ENCODE data around the gene INTS7.

Gene INTS7

GRCh38 chr1:211901945-211902344, 133.4 kb downstream of the INTS7 start:
- Histone ChIP-seq H2BK5ac (ENCODE audit: low read depth, low read length, poor library complexity, severe bottlenecking) (no peak overlapping the region), H2BK120ac (ENCODE audit: low read depth, low read length) (no peak overlapping the region), H3K14ac (ENCODE audit: low read length in 2 of 2) (no peak overlapping the region), H3K9ac (ENCODE audit: low read length) (no peak overlapping the region), H3K4me3 (ENCODE audit: insufficient read depth in 1 of 2, low read depth in 1 of 2, low read length in 2 of 2) (no peak overlapping the region), H4K91ac (ENCODE audit: low read length) (no peak overlapping the region), H3K36me3 (ENCODE audit: control insufficient read depth in 1 of 2, insufficient read depth in 2 of 2, low read depth in 1 of 2, low read length in 2 of 2) (no peaks in the 10 kb centered on the region), H3K79me1 (replicated peaks; ENCODE audit: low read length, poor library complexity, severe bottlenecking) (no peaks in the 10 kb centered on the region), H3K4me1 (ENCODE audit: control insufficient read depth, insufficient read depth, low read depth, low read length) (no peaks in the 10 kb centered on the region), H3K23ac (ENCODE audit: low read length in 2 of 2) (no peak overlapping the region), H3K9me3 (ENCODE audit: control insufficient read depth, low read length) (no peaks in the 10 kb centered on the region), H2BK12ac (ENCODE audit: low read length in 2 of 2) (no peak overlapping the region), H2AFZ (ENCODE audit: low read depth, low read length) (no peak overlapping the region), H3K4ac (ENCODE audit: low read depth in 1 of 2, low read length in 2 of 2) (no peak overlapping the region), H2BK15ac (ENCODE audit: low read depth, poor library complexity, severe bottlenecking) (no peak overlapping the region), H4K8ac (ENCODE audit: low read length) (no peak overlapping the region), H3K27ac (ENCODE audit: low read length, poor library complexity, severe bottlenecking) (no peak overlapping the region), H2AK5ac (ENCODE audit: low read length, severe bottlenecking) (no peak overlapping the region), H3K18ac (ENCODE audit: low read depth in 1 of 2, low read length in 2 of 2) (no peak overlapping the region), H3K27me3 (ENCODE audit: control insufficient read depth in 1 of 2, insufficient read depth in 1 of 2, low read length in 2 of 2) (peaks cover 0 to 17% of the 10 kb centered on the region in 2 experiments), H3K4me2 (ENCODE audit: low read length, poor library complexity, severe bottlenecking) (no peak overlapping the region)
- no peak for DNase-seq
- 79% methylated on average over 1 of the region's 2 CpGs for WGBS

- peaks cover 3 to 21% of the 10 kb centered on the region in 2 experiments for H3K27me3 ChIP-seq (ENCODE audit: control insufficient read depth in 1 of 2, insufficient read depth in 1 of 2, low read length in 2 of 2)
- no peak overlapping the region for H3K14ac ChIP-seq (ENCODE audit: low read length in 2 of 2)
- no peak for DNase-seq
- H2BK120ac ChIP-seq (ENCODE audit: low read depth, low read length) = no peak overlapping the region
- no peaks in the 10 kb centered on the region for H3K4me1 ChIP-seq (ENCODE audit: control insufficient read depth, insufficient read depth, low read depth, low read length)
- H3K18ac ChIP-seq (ENCODE audit: low read depth in 1 of 2, low read length in 2 of 2) = no peak overlapping the region
- H2AK5ac ChIP-seq (ENCODE audit: low read length, severe bottlenecking) = no peak overlapping the region
- H2BK12ac ChIP-seq (ENCODE audit: low read length in 2 of 2) = no peak overlapping the region
- no peaks in the 10 kb centered on the region for H3K36me3 ChIP-seq (ENCODE audit: control insufficient read depth in 1 of 2, insufficient read depth in 2 of 2, low read depth in 1 of 2, low read length in 2 of 2)
- no peak overlapping the region for H3K9ac ChIP-seq (ENCODE audit: low read length)
- 96% methylated on average over 2 of the region's 2 CpGs for WGBS
- H3K4ac ChIP-seq (ENCODE audit: low read depth in 1 of 2, low read length in 2 of 2) = no peak overlapping the region
- H2BK15ac ChIP-seq (ENCODE audit: low read depth, poor library complexity, severe bottlenecking) = no peak overlapping the region
- H2BK5ac ChIP-seq (ENCODE audit: low read depth, low read length, poor library complexity, severe bottlenecking) = no peak overlapping the region
- H3K79me1 ChIP-seq (replicated peaks; ENCODE audit: low read length, poor library complexity, severe bottlenecking) = no peaks in the 10 kb centered on the region
- H3K23ac ChIP-seq (ENCODE audit: low read length in 2 of 2) = no peak overlapping the region
- no peaks in the 10 kb centered on the region for H3K9me3 ChIP-seq (ENCODE audit: control insufficient read depth, low read length)
- no peak overlapping the region for H3K4me2 ChIP-seq (ENCODE audit: low read length, poor library complexity, severe bottlenecking)
- no peak overlapping the region for H4K91ac ChIP-seq (ENCODE audit: low read length)
- H3K4me3 ChIP-seq (ENCODE audit: insufficient read depth in 1 of 2, low read depth in 1 of 2, low read length in 2 of 2) = no peak overlapping the region
- no peak overlapping the region for H4K8ac ChIP-seq (ENCODE audit: low read length)
- H3K27ac ChIP-seq (ENCODE audit: low read length, poor library complexity, severe bottlenecking) = no peak overlapping the region
- H2AFZ ChIP-seq (ENCODE audit: low read depth, low read length) = no peak overlapping the region
Measured at GRCh38 chr1:211900441-211900840, 134.9 kb downstream of the INTS7 start.

- Histone ChIP-seq H3K4me3 (ENCODE audit: insufficient read depth in 1 of 2, low read depth in 1 of 2, low read length in 2 of 2) (no peak overlapping the region), H2BK12ac (ENCODE audit: low read length in 2 of 2) (no peak overlapping the region), H2AFZ (ENCODE audit: low read depth, low read length) (no peak overlapping the region), H3K9ac (ENCODE audit: low read length) (no peak overlapping the region), H3K4me1 (ENCODE audit: control insufficient read depth, insufficient read depth, low read depth, low read length) (no peaks in the 10 kb centered on the region), H2BK5ac (ENCODE audit: low read depth, low read length, poor library complexity, severe bottlenecking) (no peak overlapping the region), H4K91ac (ENCODE audit: low read length) (no peak overlapping the region), H2BK15ac (ENCODE audit: low read depth, poor library complexity, severe bottlenecking) (no peak overlapping the region), H3K4me2 (ENCODE audit: low read length, poor library complexity, severe bottlenecking) (no peak overlapping the region), H2AK5ac (ENCODE audit: low read length, severe bottlenecking) (no peak overlapping the region), H3K79me1 (replicated peaks; ENCODE audit: low read length, poor library complexity, severe bottlenecking) (no peaks in the 10 kb centered on the region), H2BK120ac (ENCODE audit: low read depth, low read length) (no peak overlapping the region), H3K23ac (ENCODE audit: low read length in 2 of 2) (no peak overlapping the region), H3K27ac (ENCODE audit: low read length, poor library complexity, severe bottlenecking) (no peak overlapping the region), H3K4ac (ENCODE audit: low read depth in 1 of 2, low read length in 2 of 2) (no peak overlapping the region), H3K9me3 (ENCODE audit: control insufficient read depth, low read length) (no peaks in the 10 kb centered on the region), H3K27me3 (ENCODE audit: control insufficient read depth in 1 of 2, insufficient read depth in 1 of 2, low read length in 2 of 2) (peaks cover 18 to 34% of the 10 kb centered on the region in 2 experiments), H3K36me3 (ENCODE audit: control insufficient read depth in 1 of 2, insufficient read depth in 2 of 2, low read depth in 1 of 2, low read length in 2 of 2) (no peaks in the 10 kb centered on the region), H4K8ac (ENCODE audit: low read length) (no peak overlapping the region), H3K14ac (ENCODE audit: low read length in 2 of 2) (no peak overlapping the region), H3K18ac (ENCODE audit: low read depth in 1 of 2, low read length in 2 of 2) (no peak overlapping the region)
- no peak for DNase-seq
- WGBS = 90% methylated on average over 9 of the region's 9 CpGs
Measured at GRCh38 chr1:211896958-211897357, 138.4 kb downstream of the INTS7 start.

- Histone ChIP-seq H3K14ac (ENCODE audit: low read length in 2 of 2) (no peak overlapping the region), H3K79me1 (replicated peaks; ENCODE audit: low read length, poor library complexity, severe bottlenecking) (no peaks in the 10 kb centered on the region), H3K9ac (ENCODE audit: low read length) (no peak overlapping the region), H3K27ac (ENCODE audit: low read length, poor library complexity, severe bottlenecking) (no peak overlapping the region), H3K4me3 (ENCODE audit: insufficient read depth in 1 of 2, low read depth in 1 of 2, low read length in 2 of 2) (no peak overlapping the region), H4K8ac (ENCODE audit: low read length) (no peak overlapping the region), H3K9me3 (ENCODE audit: control insufficient read depth, low read length) (no peaks in the 10 kb centered on the region), H3K4ac (ENCODE audit: low read depth in 1 of 2, low read length in 2 of 2) (no peak overlapping the region), H2BK12ac (ENCODE audit: low read length in 2 of 2) (no peak overlapping the region), H3K4me2 (ENCODE audit: low read length, poor library complexity, severe bottlenecking) (no peak overlapping the region), H2AFZ (ENCODE audit: low read depth, low read length) (no peak overlapping the region), H3K27me3 (ENCODE audit: control insufficient read depth in 1 of 2, insufficient read depth in 1 of 2, low read length in 2 of 2) (peaks cover 18 to 33% of the 10 kb centered on the region in 2 experiments), H3K36me3 (ENCODE audit: control insufficient read depth in 1 of 2, insufficient read depth in 2 of 2, low read depth in 1 of 2, low read length in 2 of 2) (no peaks in the 10 kb centered on the region), H4K91ac (ENCODE audit: low read length) (no peak overlapping the region), H3K23ac (ENCODE audit: low read length in 2 of 2) (no peak overlapping the region), H3K4me1 (ENCODE audit: control insufficient read depth, insufficient read depth, low read depth, low read length) (no peaks in the 10 kb centered on the region), H2BK15ac (ENCODE audit: low read depth, poor library complexity, severe bottlenecking) (no peak overlapping the region), H3K18ac (ENCODE audit: low read depth in 1 of 2, low read length in 2 of 2) (no peak overlapping the region), H2AK5ac (ENCODE audit: low read length, severe bottlenecking) (no peak overlapping the region), H2BK120ac (ENCODE audit: low read depth, low read length) (no peak overlapping the region), H2BK5ac (ENCODE audit: low read depth, low read length, poor library complexity, severe bottlenecking) (no peak overlapping the region)
- DNase-seq = no peak
- WGBS = 53% methylated on average over 3 of the region's 3 CpGs
Measured at GRCh38 chr1:211895126-211895759, 140.1 kb downstream of the INTS7 start.
